ENCODE data around the gene TSPAN10. TPM values are rescaled to one million over a fixed set of nuclear protein-coding genes. Genes with fewer than 3 reads are reported as not detected.

The TSPAN10 gene
- total and polyA plus RNA-seq, 2 of the 13 experiments (the other 11 are each of a cell fraction or from before 2014, with no cell fraction given): 0.54 to 0.75 TPM

GRCh38 chr17:81680150-81680549 is 43.2 kb downstream of the TSPAN10 start (continued):
- TF ChIP-seq, protein P1, sequence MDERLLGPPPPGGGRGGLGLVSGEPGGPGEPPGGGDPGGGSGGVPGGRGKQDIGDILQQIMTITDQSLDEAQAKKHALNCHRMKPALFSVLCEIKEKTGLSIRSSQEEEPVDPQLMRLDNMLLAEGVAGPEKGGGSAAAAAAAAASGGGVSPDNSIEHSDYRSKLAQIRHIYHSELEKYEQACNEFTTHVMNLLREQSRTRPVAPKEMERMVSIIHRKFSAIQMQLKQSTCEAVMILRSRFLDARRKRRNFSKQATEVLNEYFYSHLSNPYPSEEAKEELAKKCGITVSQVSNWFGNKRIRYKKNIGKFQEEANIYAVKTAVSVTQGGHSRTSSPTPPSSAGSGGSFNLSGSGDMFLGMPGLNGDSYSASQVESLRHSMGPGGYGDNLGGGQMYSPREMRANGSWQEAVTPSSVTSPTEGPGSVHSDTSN (CRISPR knock-in tag; IDR thresholded peaks at IDR 0.05): peak; percentile 80
- no peak for TF ChIP-seq MTA3 (CRISPR knock-in tag; IDR thresholded peaks at IDR 0.05)
- TF ChIP-seq, protein P2, sequence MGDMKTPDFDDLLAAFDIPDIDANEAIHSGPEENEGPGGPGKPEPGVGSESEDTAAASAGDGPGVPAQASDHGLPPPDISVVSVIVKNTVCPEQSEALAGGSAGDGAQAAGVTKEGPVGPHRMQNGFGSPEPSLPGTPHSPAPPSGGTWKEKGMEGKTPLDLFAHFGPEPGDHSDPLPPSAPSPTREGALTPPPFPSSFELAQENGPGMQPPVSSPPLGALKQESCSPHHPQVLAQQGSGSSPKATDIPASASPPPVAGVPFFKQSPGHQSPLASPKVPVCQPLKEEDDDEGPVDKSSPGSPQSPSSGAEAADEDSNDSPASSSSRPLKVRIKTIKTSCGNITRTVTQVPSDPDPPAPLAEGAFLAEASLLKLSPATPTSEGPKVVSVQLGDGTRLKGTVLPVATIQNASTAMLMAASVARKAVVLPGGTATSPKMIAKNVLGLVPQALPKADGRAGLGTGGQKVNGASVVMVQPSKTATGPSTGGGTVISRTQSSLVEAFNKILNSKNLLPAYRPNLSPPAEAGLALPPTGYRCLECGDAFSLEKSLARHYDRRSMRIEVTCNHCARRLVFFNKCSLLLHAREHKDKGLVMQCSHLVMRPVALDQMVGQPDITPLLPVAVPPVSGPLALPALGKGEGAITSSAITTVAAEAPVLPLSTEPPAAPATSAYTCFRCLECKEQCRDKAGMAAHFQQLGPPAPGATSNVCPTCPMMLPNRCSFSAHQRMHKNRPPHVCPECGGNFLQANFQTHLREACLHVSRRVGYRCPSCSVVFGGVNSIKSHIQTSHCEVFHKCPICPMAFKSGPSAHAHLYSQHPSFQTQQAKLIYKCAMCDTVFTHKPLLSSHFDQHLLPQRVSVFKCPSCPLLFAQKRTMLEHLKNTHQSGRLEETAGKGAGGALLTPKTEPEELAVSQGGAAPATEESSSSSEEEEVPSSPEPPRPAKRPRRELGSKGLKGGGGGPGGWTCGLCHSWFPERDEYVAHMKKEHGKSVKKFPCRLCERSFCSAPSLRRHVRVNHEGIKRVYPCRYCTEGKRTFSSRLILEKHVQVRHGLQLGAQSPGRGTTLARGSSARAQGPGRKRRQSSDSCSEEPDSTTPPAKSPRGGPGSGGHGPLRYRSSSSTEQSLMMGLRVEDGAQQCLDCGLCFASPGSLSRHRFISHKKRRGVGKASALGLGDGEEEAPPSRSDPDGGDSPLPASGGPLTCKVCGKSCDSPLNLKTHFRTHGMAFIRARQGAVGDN (CRISPR knock-in tag; IDR thresholded peaks at IDR 0.05): peak; percentile 71
- no peak for TF ChIP-seq NR1H2 (CRISPR knock-in tag; IDR thresholded peaks at IDR 0.05; ENCODE audit: borderline replicate concordance, low read depth)
- TF ChIP-seq, protein P3, sequence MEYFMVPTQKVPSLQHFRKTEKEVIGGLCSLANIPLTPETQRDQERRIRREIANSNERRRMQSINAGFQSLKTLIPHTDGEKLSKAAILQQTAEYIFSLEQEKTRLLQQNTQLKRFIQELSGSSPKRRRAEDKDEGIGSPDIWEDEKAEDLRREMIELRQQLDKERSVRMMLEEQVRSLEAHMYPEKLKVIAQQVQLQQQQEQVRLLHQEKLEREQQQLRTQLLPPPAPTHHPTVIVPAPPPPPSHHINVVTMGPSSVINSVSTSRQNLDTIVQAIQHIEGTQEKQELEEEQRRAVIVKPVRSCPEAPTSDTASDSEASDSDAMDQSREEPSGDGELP (IDR thresholded peaks at IDR 0.05; ENCODE audit: borderline replicate concordance, low read depth): peak; percentile 27; the same call in 1 of the 2 replicates
- 0 out of 2 replicates have a peak, but pooled peaks have one; percentile 37 for TF ChIP-seq SALL1 (CRISPR knock-in tag; IDR thresholded peaks at IDR 0.05)
- 0 out of 2 replicates have a peak, but pooled peaks have one; percentile 19 for TF ChIP-seq HDAC2 (CRISPR knock-in tag; IDR thresholded peaks at IDR 0.05)
- 0 out of 2 replicates have a peak, but pooled peaks have one; percentile 24 for TF ChIP-seq ZNF563 (CRISPR knock-in tag; IDR thresholded peaks at IDR 0.05)
- peak; percentile 88 for TF ChIP-seq ZBTB38 (CRISPR knock-in tag; IDR thresholded peaks at IDR 0.05)
- peak; percentile 76 for TF ChIP-seq HNF4A (CRISPR knock-in tag; IDR thresholded peaks at IDR 0.05)
- TF ChIP-seq ZNF619 (CRISPR knock-in tag; IDR thresholded peaks at IDR 0.05): no peak
- TF ChIP-seq KLF12 (CRISPR knock-in tag; IDR thresholded peaks at IDR 0.05; ENCODE audit: borderline replicate concordance): no peak
- 0 out of 4 replicates have a peak, but pooled peaks of 1 of the 2 experiments have one; percentile 22 for TF ChIP-seq POLR2A (IDR thresholded peaks at IDR 0.05; ENCODE audit: insufficient read depth in 1 of 2, low read depth in 2 of 2, low read length in 2 of 2)
- TF ChIP-seq MBD4 (IDR thresholded peaks at IDR 0.05; ENCODE audit: borderline replicate concordance, low read length): no peak
- TF ChIP-seq, protein P4, sequence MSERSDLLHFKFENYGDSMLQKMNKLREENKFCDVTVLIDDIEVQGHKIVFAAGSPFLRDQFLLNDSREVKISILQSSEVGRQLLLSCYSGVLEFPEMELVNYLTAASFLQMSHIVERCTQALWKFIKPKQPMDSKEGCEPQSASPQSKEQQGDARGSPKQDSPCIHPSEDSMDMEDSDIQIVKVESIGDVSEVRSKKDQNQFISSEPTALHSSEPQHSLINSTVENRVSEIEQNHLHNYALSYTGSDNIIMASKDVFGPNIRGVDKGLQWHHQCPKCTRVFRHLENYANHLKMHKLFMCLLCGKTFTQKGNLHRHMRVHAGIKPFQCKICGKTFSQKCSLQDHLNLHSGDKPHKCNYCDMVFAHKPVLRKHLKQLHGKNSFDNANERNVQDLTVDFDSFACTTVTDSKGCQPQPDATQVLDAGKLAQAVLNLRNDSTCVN (CRISPR knock-in tag; IDR thresholded peaks at IDR 0.05; ENCODE audit: borderline replicate concordance): 0 out of 2 replicates have a peak, but pooled peaks have one; percentile 24
- TF ChIP-seq ZNF768 (CRISPR knock-in tag; IDR thresholded peaks at IDR 0.05): no peak
- 0 out of 2 replicates have a peak, but pooled peaks have one; percentile 23 for TF ChIP-seq ZSCAN25 (CRISPR knock-in tag; IDR thresholded peaks at IDR 0.05)
- TF ChIP-seq RBFOX2 (IDR thresholded peaks at IDR 0.05; ENCODE audit: low read depth, low read length): 0 out of 2 replicates have a peak, but pooled peaks have one; percentile 23
- TF ChIP-seq YY1 (IDR thresholded peaks at IDR 0.05; ENCODE audit: insufficient read depth, insufficient replicate concordance, low read depth, low read length): peak; percentile 33
- TF ChIP-seq ISL2 (CRISPR knock-in tag; IDR thresholded peaks at IDR 0.05): no peak

Measured in HepG2 (cell line).